HepG2 (cell line): ENCODE results near the gene ZNF771. TPM values are rescaled to one million over a fixed set of nuclear protein-coding genes. Genes with fewer than 3 reads are reported as not detected.

Experiments
- CENPX ChIP-seq: sonication (generic); formaldehyde crosslinking; IDR thresholded peaks from 2 replicates; pipeline ENCODE4 v1.9.0; 2021; ENCODE audit warnings: mild to moderate bottlenecking, missing genetic modification reagents, moderate library complexity
- CHCHD3 ChIP-seq: sonication (generic); formaldehyde crosslinking; IDR thresholded peaks from 2 replicates; pipeline ENCODE4 v1.8.0; 2022; ENCODE audit warnings: mild to moderate bottlenecking, missing genetic modification reagents, moderate library complexity
- FUBP1 ChIP-seq: sonication (generic); formaldehyde crosslinking; IDR thresholded peaks from 2 replicates; pipeline ENCODE4 v1.5.1; 2020; ENCODE audit warnings: missing genetic modification reagents, mild to moderate bottlenecking, borderline replicate concordance
- GABPA ChIP-seq, 2 experiments: IDR thresholded peaks; 2 replicates each; pipeline ENCODE4 v1.6.1; 2011 to 2016; ENCODE audit warnings: low read depth in 2 of 2, low read length in 1 of 2, missing biosample characterization in 1 of 2, missing genetic modification characterization in 1 of 2
- GRHL1 ChIP-seq: sonication (generic); formaldehyde crosslinking; conservative IDR thresholded peaks from 2 replicates; pipeline ENCODE4 v1.8.0; 2022; ENCODE audit warnings: missing genetic modification reagents
- MBNL3 ChIP-seq: fragments of 250-450 bp; sonication (Bioruptor Pico); conservative IDR thresholded peaks from 2 replicates; pipeline ENCODE4 v1.8.0; 2022; ENCODE audit warnings: mild to moderate bottlenecking, inconsistent platforms
- NBN ChIP-seq: fragments of 450-650 bp; conservative IDR thresholded peaks from 2 replicates; pipeline ENCODE4 v1.6.1; 2017
- NFATC3 ChIP-seq: sonication (generic); formaldehyde crosslinking; IDR thresholded peaks from 2 replicates; pipeline ENCODE4 v1.5.1; 2020; ENCODE audit warnings: mild to moderate bottlenecking, missing genetic modification reagents
- NR2F1 ChIP-seq, 2 experiments: fragments of 450-650 bp in 1 of 2; formaldehyde crosslinking in 1 of 2; IDR thresholded peaks; 2 replicates each; pipeline versions ENCODE4 v1.5.0 to v1.6.1; 2016 to 2020; ENCODE audit warnings: mild to moderate bottlenecking in 1 of 2, missing compliant biosample characterization in 1 of 2, missing genetic modification reagents in 1 of 2, moderate library complexity in 1 of 2
- NRL ChIP-seq: sonication (generic); formaldehyde crosslinking; IDR thresholded peaks from 2 replicates; pipeline ENCODE4 v1.5.0; 2020; ENCODE audit warnings: missing genetic modification reagents, mild to moderate bottlenecking, moderate library complexity, borderline replicate concordance
- PHF20 ChIP-seq: sonication (generic); formaldehyde crosslinking; IDR thresholded peaks from 2 replicates; pipeline ENCODE4 v1.5.0; 2020; ENCODE audit warnings: mild to moderate bottlenecking, missing genetic modification reagents
- TEAD2 ChIP-seq: sonication (generic); formaldehyde crosslinking; IDR thresholded peaks from 2 replicates; pipeline ENCODE4 v1.9.0; 2021; ENCODE audit warnings: missing genetic modification reagents
- ZC3H13 ChIP-seq: sonication (generic); formaldehyde crosslinking; IDR thresholded peaks from 2 replicates; pipeline ENCODE4 v1.8.1; 2023; ENCODE audit warnings: mild to moderate bottlenecking, missing genetic modification reagents, moderate library complexity
- ZFP41 ChIP-seq: sonication (generic); formaldehyde crosslinking; IDR thresholded peaks from 2 replicates; pipeline ENCODE4 v1.4.0; 2020; ENCODE audit warnings: mild to moderate bottlenecking, missing genetic modification reagents, borderline replicate concordance
- ZNF124 ChIP-seq: sonication (generic); formaldehyde crosslinking; IDR thresholded peaks from 2 replicates; pipeline ENCODE4 v1.4.0; 2020; ENCODE audit warnings: missing genetic modification reagents
- ZNF44 ChIP-seq: sonication (generic); formaldehyde crosslinking; IDR thresholded peaks from 2 replicates; pipeline ENCODE4 v1.5.1; 2020; ENCODE audit warnings: mild to moderate bottlenecking, missing genetic modification reagents
- ZNF549 ChIP-seq: sonication (generic); formaldehyde crosslinking; IDR thresholded peaks from 2 replicates; pipeline ENCODE4 v1.5.0; 2020; ENCODE audit warnings: missing genetic modification reagents
- ZNF569 ChIP-seq: sonication (generic); formaldehyde crosslinking; IDR thresholded peaks from 2 replicates; pipeline ENCODE4 v1.5.0; 2020; ENCODE audit warnings: mild to moderate bottlenecking, missing genetic modification reagents, moderate library complexity, borderline replicate concordance
- ZNF720 ChIP-seq: sonication (generic); formaldehyde crosslinking; IDR thresholded peaks from 2 replicates; pipeline ENCODE4 v1.4.0; 2020; ENCODE audit warnings: missing genetic modification reagents
- ZNF775 ChIP-seq: sonication (generic); formaldehyde crosslinking; IDR thresholded peaks from 2 replicates; pipeline ENCODE4 v1.4.0; 2020; ENCODE audit warnings: missing genetic modification reagents, mild to moderate bottlenecking, moderate library complexity, borderline replicate concordance
- polyA plus RNA-seq, 8 experiments: library from polyadenylated mRNA; depleted of rRNA in 3 of 8; stranded (reverse) in 7 of 8; unstranded in 1 of 8; fragments of >200 nt; fragmentation: Illumina TruSeq in 4 of 8; extraction: Trizol in 4 of 8; gene quantifications; 2 replicates each; pipeline versions ENCODE4 v1.2.1 to v1.2.3, GENCODE V29; 2011 to 2016; ENCODE audit warnings: low read depth in 4 of 8, missing spikeins in 1 of 8, mixed read lengths in 1 of 8; ENCODE audit not compliant: insufficient read depth in 1 of 8
- total RNA-seq, 5 experiments: library from RNA; depleted of rRNA; stranded (reverse); fragments of >200 nt; fragmentation: Illumina TruSeq; extraction: Trizol; gene quantifications; 2 replicates each; pipeline ENCODE4 v1.2.3, GENCODE V29; 2016; ENCODE audit warnings: low read depth in 1 of 5
- TF ChIP-seq, protein P1 (sequence below): IDR thresholded peaks from 2 replicates; pipeline ENCODE4 v1.6.1; 2016; ENCODE audit warnings: missing biosample characterization, missing genetic modification reagents, low read depth
- TF ChIP-seq, protein P2 (sequence below): sonication (generic); formaldehyde crosslinking; IDR thresholded peaks from 2 replicates; pipeline ENCODE4 v1.4.0; 2020; ENCODE audit warnings: missing genetic modification reagents
- TF ChIP-seq, protein P3 (sequence below): sonication (generic); formaldehyde crosslinking; IDR thresholded peaks from 2 replicates; pipeline ENCODE4 v1.4.0; 2020; ENCODE audit warnings: mild to moderate bottlenecking, missing genetic modification reagents

ZNF771 gene
- total and polyA plus RNA-seq, 2 of the 13 experiments (the other 11 are each of a cell fraction or from before 2014, with no cell fraction given) = 5.0 to 11.8 TPM

DNA sequence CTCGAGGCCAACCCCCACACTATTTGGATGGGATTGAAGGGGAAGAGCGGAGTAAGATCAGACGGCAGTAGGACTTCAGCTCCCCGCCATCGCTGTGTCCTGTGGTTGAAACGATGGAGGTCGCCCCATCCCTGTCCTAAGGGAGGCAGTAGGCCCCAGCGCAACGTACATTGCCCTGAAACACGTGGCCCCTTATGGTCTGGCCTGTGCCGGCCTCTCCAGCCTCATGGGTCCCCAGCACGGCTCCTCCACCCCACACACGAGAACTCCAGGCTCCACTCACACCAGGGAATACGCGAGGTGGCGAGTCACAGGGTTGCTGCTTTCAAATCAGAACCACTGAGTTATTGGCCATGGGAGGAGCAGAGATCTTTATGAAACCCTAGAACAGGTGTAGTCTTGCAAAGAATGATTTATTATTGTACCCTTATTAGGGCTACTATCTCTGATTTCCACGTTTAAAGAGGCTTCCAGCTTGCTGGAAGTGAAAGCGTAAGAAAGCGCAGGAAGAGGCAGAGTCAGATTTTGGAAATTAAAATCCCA, 23.1 kb downstream of the ZNF771 start (continued):
- no peak for TF ChIP-seq GRHL1 (CRISPR knock-in tag)
- no peak for TF ChIP-seq ZNF569 (CRISPR knock-in tag)
- no peak; the same call in 1 of the 2 replicates for TF ChIP-seq GABPA (IDR thresholded peaks at IDR 0.05; ENCODE audit: low read depth, low read length)
- no peak for TF ChIP-seq GABPA (CRISPR knock-in tag; IDR thresholded peaks at IDR 0.05; ENCODE audit: low read depth)
- TF ChIP-seq ZNF720 (CRISPR knock-in tag) = 0 out of 2 replicates have a peak, but pooled peaks have one; percentile 25
- peak; percentile 81; the same call in 1 of the 2 replicates for TF ChIP-seq CHCHD3
- TF ChIP-seq, protein P1, sequence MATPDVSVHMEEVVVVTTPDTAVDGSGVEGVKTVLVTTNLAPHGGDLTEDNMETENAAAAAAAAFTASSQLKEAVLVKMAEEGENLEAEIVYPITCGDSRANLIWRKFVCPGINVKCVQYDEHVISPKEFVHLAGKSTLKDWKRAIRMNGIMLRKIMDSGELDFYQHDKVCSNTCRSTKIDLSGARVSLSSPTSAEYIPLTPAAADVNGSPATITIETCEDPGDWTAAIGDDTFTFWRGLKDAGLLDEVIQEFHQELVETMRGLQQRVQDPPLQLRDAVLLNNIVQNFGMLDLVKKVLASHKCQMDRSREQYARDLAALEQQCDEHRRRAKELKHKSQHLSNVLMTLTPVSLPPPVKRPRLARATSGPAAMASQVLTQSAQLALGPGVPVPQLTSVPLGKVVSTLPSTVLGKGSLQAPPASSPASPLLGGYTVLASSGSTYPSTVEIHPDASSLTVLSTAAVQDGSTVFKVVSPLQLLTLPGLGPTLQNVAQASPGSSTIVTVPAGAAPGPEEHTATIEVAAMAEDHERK = no peak
- TF ChIP-seq TEAD2 (CRISPR knock-in tag) = peak; percentile 97
- no peak for TF ChIP-seq CENPX (CRISPR knock-in tag)
- TF ChIP-seq ZNF775 (CRISPR knock-in tag) = no peak
- TF ChIP-seq ZNF549 (CRISPR knock-in tag) = no peak
- TF ChIP-seq NFATC3 (CRISPR knock-in tag) = 0 out of 2 replicates have a peak, but pooled peaks have one; percentile 29
- TF ChIP-seq ZFP41 = peak; percentile 88; the same call in 1 of the 2 replicates
- 0 out of 2 replicates have a peak, but pooled peaks have one; percentile 17 for TF ChIP-seq ZC3H13 (CRISPR knock-in tag)
- TF ChIP-seq PHF20 (CRISPR knock-in tag) = peak; percentile 44
- TF ChIP-seq NR2F1 (CRISPR knock-in tag; IDR thresholded peaks at IDR 0.05) = 0 out of 4 replicates have a peak, but pooled peaks of 1 of the 2 experiments have one; percentile 4
- no peak for TF ChIP-seq NBN
- TF ChIP-seq FUBP1 (CRISPR knock-in tag) = no peak
- TF ChIP-seq, protein P2, sequence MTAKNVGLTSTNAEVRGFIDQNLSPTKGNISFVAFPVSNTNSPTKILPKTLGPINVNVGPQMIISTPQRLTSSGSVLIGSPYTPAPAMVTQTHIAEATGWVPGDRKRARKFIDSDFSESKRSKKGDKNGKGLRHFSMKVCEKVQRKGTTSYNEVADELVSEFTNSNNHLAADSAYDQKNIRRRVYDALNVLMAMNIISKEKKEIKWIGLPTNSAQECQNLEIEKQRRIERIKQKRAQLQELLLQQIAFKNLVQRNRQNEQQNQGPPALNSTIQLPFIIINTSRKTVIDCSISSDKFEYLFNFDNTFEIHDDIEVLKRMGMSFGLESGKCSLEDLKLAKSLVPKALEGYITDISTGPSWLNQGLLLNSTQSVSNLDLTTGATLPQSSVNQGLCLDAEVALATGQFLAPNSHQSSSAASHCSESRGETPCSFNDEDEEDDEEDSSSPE = peak; percentile 12; the same call in 1 of the 2 replicates
- peak; percentile 64; the same call in 1 of the 2 replicates for TF ChIP-seq ZNF124
- peak; percentile 29; the same call in 1 of the 2 replicates for TF ChIP-seq ZNF44 (CRISPR knock-in tag)
- no peak for TF ChIP-seq MBNL3 (CRISPR knock-in tag)
- TF ChIP-seq, protein P3, sequence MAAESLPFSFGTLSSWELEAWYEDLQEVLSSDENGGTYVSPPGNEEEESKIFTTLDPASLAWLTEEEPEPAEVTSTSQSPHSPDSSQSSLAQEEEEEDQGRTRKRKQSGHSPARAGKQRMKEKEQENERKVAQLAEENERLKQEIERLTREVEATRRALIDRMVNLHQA (CRISPR knock-in tag) = no peak
- peak; percentile 93 for TF ChIP-seq NRL (CRISPR knock-in tag)
